DOHH2 (cell line): ENCODE data around the gene ABLIM1.

Source experiments
- CTCF ChIP-seq: fragments of 200-600 bp; sonication (generic); IDR thresholded peaks from one replicate; pipeline ENCODE4 v1.5.1; 2014; ENCODE audit warnings: antibody characterized with exemption, mild to moderate bottlenecking, low read depth, low read length; ENCODE audit not compliant: poor library complexity, severe bottlenecking
- EZH2phosphoT487 ChIP-seq: fragments of 200-600 bp; sonication (generic); IDR thresholded peaks from 2 replicates; pipeline ENCODE4 v1.6.1; 2017; ENCODE audit warnings: borderline replicate concordance, mild to moderate bottlenecking, antibody characterized with exemption, low read length, moderate library complexity, mixed read lengths

- TF ChIP-seq CTCF (no peak), EZH2phosphoT487 (no peak)
These were observed 22.6 kb upstream of the ABLIM1 start for GRCh38 chr10:114680543-114681117.
